ENCODE data around the gene CNPY2. TPM values are rescaled to one million over a fixed set of nuclear protein-coding genes. Genes with fewer than 3 reads are reported as not detected.

The CNPY2 gene
- total RNA-seq, 1 donor from 2014 or later, result 171 TPM

DNA sequence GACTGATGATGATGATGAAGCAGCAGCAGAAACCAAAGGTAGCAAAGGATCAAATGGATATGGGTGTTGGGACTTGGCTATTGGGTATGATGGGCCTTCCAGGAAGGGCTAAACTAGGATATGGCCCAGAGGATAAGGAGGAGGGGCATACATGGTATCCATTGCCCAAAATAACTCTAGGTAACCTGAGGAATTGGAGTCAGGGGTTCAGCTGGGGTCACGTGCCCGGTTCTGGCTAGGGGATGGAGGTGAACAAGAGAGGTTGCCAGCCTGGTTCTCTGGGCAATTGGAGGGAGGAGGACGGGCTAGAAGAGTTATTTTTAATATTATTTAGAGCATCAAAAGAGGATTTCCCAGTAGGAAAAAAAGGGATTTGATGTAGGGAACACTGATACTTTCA lies 54.9 kb downstream of the CNPY2 start:
- Mint-ChIP-seq H3K4me3 (no peak overlapping the region), H3K27me3 (ENCODE audit: low read depth) (no peaks in the 10 kb centered on the region), H3K27ac (no peak overlapping the region)

DNA sequence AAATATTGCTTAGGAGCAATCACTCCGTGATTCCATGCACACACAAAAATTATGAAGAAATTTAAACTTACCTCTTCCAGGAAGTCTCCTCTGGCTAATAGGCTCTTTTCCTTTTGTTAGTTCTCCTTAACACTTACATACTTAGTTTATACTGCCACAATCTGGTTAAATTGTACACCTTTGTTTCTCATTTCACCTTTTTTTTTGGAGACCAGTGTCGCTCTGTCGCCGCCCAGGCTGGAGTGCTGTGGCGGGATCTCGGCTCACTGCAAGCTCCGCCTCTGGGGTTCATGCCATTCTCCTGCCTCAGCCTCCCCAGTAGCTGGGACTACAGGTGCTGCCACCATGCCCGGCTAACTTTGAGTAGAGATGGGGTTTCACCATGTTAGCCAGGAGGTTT lies 55.4 kb downstream of the CNPY2 start:
- Mint-ChIP-seq H3K9me3 (no peaks in the 10 kb centered on the region), H3K27ac (no peak overlapping the region), H3K4me3 (no peak overlapping the region), H3K4me1 (peaks cover 15% of the 10 kb centered on the region), H3K27me3 (ENCODE audit: low read depth) (no peaks in the 10 kb centered on the region), H3K36me3 (peaks cover 4% of the 10 kb centered on the region)
- DNase-seq (ENCODE audit: low spot score in 2 of 2, unreplicated experiment in 2 of 2), result no peak
- TF ChIP-seq CTCF (IDR thresholded peaks at IDR 0.05; ENCODE audit: unreplicated experiment), result no peak

More for the DNA sequence above, 54.9 kb downstream of the CNPY2 start:
- H3K36me3 Mint-ChIP-seq, result peaks cover 4% of the 10 kb centered on the region
- DNase-seq (ENCODE audit: low spot score in 2 of 2, unreplicated experiment in 2 of 2), result no peak
- no peak for TF ChIP-seq CTCF (IDR thresholded peaks at IDR 0.05; ENCODE audit: unreplicated experiment)
- no peaks in the 10 kb centered on the region for H3K9me3 Mint-ChIP-seq
- H3K4me1 Mint-ChIP-seq, result peaks cover 16% of the 10 kb centered on the region

Other genes starting within 250 kb of the CNPY2 start
- 58.2 to 59.1 TPM (median 59.0 TPM) in 3 replicates for gene ERBB3, start 235.8 kb downstream of the CNPY2 start, total RNA-seq
- 90.4 to 96.7 TPM (median 91.4 TPM) in 3 replicates for gene PA2G4, start 211.4 kb downstream of the CNPY2 start, total RNA-seq
- 3,814 to 4,057 TPM (median 4,017 TPM) in 3 replicates for gene RPL41, start 199.4 kb downstream of the CNPY2 start, total RNA-seq
- gene ZC3H10, start 197.7 kb downstream of the CNPY2 start, total RNA-seq, result 7.8 to 9.2 TPM (median 8.0 TPM) in 3 replicates
- gene ESYT1, start 187.7 kb downstream of the CNPY2 start, total RNA-seq, result 64.7 to 69.4 TPM (median 67.2 TPM) in 3 replicates
- gene MYL6B, start 163.4 kb downstream of the CNPY2 start, total RNA-seq, result 150 to 151 TPM (median 150 TPM) in 3 replicates
- gene MYL6, start 157.6 kb downstream of the CNPY2 start, total RNA-seq, result 800 to 830 TPM (median 827 TPM) in 3 replicates
- 158 to 177 TPM (median 171 TPM) in 3 replicates for gene SMARCC2, start 126.5 kb downstream of the CNPY2 start, total RNA-seq
- 47.1 to 49.6 TPM (median 48.1 TPM) in 3 replicates for gene RNF41, start 94.1 kb downstream of the CNPY2 start, total RNA-seq
- gene NABP2, start 91.6 kb downstream of the CNPY2 start, total RNA-seq, result 23.5 to 24.4 TPM (median 23.7 TPM) in 3 replicates
- gene SLC39A5, start 85.9 kb downstream of the CNPY2 start, total RNA-seq, result 0.76 to 1.3 TPM (median 1.1 TPM) in 3 replicates
- gene ANKRD52, start 57.6 kb downstream of the CNPY2 start, total RNA-seq, result 60.7 to 63.2 TPM (median 63.1 TPM) in 3 replicates
- gene COQ10A, start 49.0 kb downstream of the CNPY2 start, total RNA-seq, result 11.0 to 15.3 TPM (median 12.5 TPM) in 3 replicates
- gene CS, start 15.7 kb downstream of the CNPY2 start, total RNA-seq, result 167 to 195 TPM (median 194 TPM) in 3 replicates
- gene PAN2, start 18.0 kb upstream of the CNPY2 start, total RNA-seq, result 60.9 to 76.8 TPM (median 66.4 TPM) in 3 replicates
- gene IL23A, start 22.9 kb upstream of the CNPY2 start, total RNA-seq, result 0.51 to 0.76 TPM (median 0.72 TPM) in 3 replicates
- gene STAT2, start 44.1 kb upstream of the CNPY2 start, total RNA-seq, result 178 to 188 TPM (median 180 TPM) in 3 replicates
- not detected in 3 replicates for gene APOF, start 46.9 kb upstream of the CNPY2 start, total RNA-seq
- 26.3 to 27.9 TPM (median 27.6 TPM) in 3 replicates for gene TIMELESS, start 133.4 kb upstream of the CNPY2 start, total RNA-seq
- gene MIP, start 138.7 kb upstream of the CNPY2 start, total RNA-seq, result not detected in 3 replicates
- gene SPRYD4, start 152.6 kb upstream of the CNPY2 start, total RNA-seq, result 5.7 to 6.0 TPM (median 5.7 TPM) in 3 replicates
- 2.2 to 2.9 TPM (median 2.9 TPM) in 3 replicates for gene GLS2, start 172.2 kb upstream of the CNPY2 start, total RNA-seq
- gene RBMS2, start 205.8 kb upstream of the CNPY2 start, total RNA-seq, result 78.0 to 89.3 TPM (median 84.3 TPM) in 3 replicates